IPS-15b (cell line): Measurements from ENCODE around the gene CHIT1.

Experiments used
- H3K27me3 ChIP-seq: one replicate; pipeline ENCODE4 v1.6.1; 2013; ENCODE audit warnings: low read length; ENCODE audit not compliant: control insufficient read depth, insufficient read depth
- H3K36me3 ChIP-seq: one replicate; pipeline ENCODE4 v1.6.1; 2013; ENCODE audit warnings: low read length; ENCODE audit not compliant: control insufficient read depth, insufficient read depth
- H3K4me1 ChIP-seq: one replicate; pipeline ENCODE4 v1.6.1; 2013; ENCODE audit warnings: mild to moderate bottlenecking, low read length; ENCODE audit not compliant: control insufficient read depth, insufficient read depth
- H3K4me3 ChIP-seq: one replicate; pipeline ENCODE4 v1.5.1; 2013; ENCODE audit warnings: low read depth, low read length
- H3K9ac ChIP-seq: one replicate; pipeline ENCODE4 v1.6.1; 2013; ENCODE audit warnings: low read depth, mild to moderate bottlenecking, low read length
- H3K9me3 ChIP-seq: one replicate; pipeline ENCODE4 v1.6.1; 2013; ENCODE audit warnings: mild to moderate bottlenecking, low read length; ENCODE audit not compliant: control insufficient read depth, insufficient read depth

CHIT1 gene

DNA sequence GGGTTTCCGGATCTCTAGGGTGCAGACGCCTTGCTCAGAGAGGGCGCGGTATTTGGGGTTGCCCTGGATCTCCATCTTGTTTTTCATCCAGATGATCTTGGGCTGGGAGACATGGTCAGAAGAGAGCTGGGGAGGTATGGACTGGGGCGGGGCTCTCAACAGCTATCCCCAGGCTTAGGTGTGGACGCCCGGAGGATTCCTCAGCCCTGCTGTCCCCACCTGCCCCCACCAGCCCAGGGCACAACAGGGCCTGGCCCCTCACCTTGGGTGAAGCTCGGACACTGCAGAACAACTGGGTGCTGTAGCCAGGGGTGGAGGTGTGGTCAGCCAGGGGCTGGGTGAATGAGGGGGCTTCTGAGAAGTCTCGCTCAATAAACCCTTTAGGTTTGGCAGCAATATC, 60.5 kb downstream of the CHIT1 start:
- Histone ChIP-seq H3K9me3 (no peaks in the 10 kb centered on the region), H3K36me3 (no peaks in the 10 kb centered on the region), H3K9ac (no peak overlapping the region), H3K4me3 (no peak overlapping the region), H3K4me1 (peaks cover 3% of the 10 kb centered on the region), H3K27me3 (no peaks in the 10 kb centered on the region)

DNA sequence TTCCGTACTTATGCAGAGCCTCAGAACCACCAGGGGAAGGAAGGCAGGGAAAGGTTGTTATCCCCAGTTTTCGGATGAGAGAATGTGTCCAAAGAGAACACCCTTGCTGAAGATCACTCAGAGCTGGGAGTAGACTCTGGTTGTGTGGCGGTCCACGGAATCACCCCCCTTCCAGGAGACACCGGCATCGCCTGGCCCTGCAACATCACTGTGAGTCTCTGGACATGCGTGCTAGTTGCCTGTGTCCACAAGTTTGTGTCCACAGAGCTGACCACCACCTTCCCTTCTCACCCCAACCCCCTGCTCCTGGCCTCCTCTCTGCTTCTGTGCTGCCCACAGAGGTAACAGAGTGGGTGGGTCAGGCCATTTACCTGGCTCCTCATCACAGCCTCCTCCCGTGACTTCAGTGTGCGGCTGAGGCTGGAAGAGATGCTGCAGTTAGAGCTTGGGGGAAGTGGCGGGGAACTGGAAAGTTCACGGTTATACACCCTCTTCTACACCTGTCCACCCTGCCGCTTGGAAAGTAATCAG, 61.2 kb downstream of the CHIT1 start:
- Histone ChIP-seq H3K9ac (no peak overlapping the region), H3K27me3 (no peaks in the 10 kb centered on the region), H3K9me3 (no peaks in the 10 kb centered on the region), H3K4me3 (no peak overlapping the region), H3K4me1 (peaks cover 3% of the 10 kb centered on the region), H3K36me3 (no peaks in the 10 kb centered on the region)

DNA sequence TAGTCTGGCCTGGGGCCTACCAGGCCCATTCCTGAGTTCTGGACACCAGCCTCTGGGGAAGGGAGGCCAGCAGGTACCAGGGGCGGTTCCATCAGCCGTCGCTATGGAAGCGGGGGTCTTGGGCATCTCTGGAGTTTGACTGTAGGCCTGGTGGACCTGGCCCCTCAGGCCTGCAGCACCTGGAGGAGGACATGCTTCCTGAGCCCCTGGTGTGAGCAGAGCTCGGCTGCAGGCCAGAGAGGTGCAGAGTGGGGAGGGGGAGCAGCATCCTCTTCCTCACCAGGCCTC, 61.6 kb downstream of the CHIT1 start:
- Histone ChIP-seq H3K9me3 (no peaks in the 10 kb centered on the region), H3K9ac (no peak overlapping the region), H3K4me1 (peaks cover 3% of the 10 kb centered on the region), H3K36me3 (no peaks in the 10 kb centered on the region), H3K27me3 (no peaks in the 10 kb centered on the region), H3K4me3 (no peak overlapping the region)

DNA sequence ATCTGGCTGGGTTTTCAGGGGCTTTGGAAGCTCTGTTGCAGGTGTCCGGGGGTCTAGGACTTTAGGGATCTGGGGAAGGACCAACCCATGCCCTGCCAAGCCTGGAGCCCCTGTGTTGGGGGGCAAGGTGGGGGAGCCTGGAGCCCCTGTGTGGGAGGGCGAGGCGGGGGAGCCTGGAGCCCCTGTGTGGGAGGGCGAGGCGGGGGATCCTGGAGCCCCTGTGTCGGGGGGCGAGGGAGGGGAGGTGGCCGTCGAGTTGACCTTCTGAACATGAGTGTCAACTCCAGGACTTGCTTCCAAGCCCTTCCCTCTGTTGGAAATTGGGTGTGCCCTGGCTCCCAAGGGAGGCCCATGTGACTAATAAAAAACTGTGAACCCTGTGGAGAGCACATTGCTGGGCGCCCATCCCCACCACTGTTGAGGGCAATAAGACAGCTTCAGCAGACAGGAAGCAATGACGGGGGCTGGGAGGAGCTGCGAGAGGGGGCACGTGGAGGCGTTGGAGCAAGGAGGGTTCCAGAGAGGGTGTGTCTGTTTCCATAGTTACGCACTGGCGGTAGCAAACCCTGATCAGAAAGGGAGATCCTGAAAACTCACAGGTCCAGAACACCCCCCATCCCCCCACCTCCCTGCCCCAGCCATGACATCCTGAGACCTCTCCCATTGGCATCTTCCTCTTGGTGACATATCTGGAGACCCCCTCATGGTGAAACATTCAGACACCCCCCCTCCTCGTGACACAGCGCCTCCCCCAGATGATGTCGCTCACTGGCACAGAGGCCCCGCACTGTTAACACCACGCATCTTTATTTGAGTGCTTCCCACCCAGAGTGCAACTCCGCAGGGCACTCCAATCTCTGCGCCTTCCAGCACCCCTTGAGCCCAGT, 62.2 kb downstream of the CHIT1 start:
- no peaks in the 10 kb centered on the region for H3K4me1 ChIP-seq
- no peak overlapping the region for H3K4me3 ChIP-seq
- no peaks in the 10 kb centered on the region for H3K27me3 ChIP-seq
- H3K36me3 ChIP-seq: no peaks in the 10 kb centered on the region
- no peak overlapping the region for H3K9ac ChIP-seq
- H3K9me3 ChIP-seq: no peaks in the 10 kb centered on the region

DNA sequence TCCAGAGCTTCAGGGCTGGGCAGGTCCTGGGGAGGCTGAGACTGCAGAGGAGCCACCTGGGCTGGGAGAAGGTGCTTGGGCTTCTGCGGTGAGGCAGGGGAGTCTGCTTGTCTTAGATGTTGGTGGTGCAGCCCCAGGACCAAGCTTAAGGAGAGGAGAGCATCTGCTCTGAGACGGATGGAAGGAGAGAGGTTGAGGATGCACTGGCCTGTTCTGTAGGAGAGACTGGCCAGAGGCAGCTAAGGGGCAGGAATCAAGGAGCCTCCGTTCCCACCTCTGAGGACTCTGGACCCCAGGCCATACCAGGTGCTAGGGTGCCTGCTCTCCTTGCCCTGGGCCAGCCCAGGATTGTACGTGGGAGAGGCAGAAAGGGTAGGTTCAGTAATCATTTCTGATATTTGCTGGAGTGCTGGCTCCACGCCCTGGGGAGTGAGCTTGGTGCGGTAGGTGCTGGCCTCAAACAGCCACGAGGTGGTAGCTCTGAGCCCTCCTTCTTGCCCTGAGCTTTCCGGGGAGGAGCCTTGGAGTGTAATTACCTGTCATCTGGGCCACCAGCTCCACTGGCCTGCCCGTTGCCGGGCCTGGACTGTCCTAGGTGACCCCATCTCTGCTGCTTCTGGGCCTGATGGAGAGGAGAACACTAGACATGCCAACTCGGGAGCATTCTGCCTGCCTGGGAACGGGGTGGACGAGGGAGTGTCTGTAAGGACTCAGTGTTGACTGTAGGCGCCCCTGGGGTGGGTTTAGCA, 63.1 kb downstream of the CHIT1 start:
- Histone ChIP-seq H3K27me3 (no peaks in the 10 kb centered on the region), H3K9me3 (no peaks in the 10 kb centered on the region), H3K4me1 (no peaks in the 10 kb centered on the region), H3K36me3 (no peaks in the 10 kb centered on the region), H3K9ac (no peak overlapping the region), H3K4me3 (no peak overlapping the region)
